Uterus (tissue), 2 donors: ENCODE measurements around the gene BNC2.
"Not testable (repeated sequence)": the region's sequence is repeated elsewhere in the genome, so short reads cannot be mapped to it uniquely, and the experiment has no call there.

ENCODE experiments used
- POLR2A ChIP-seq, 2 donors: fragments of 450-650 bp; IDR thresholded peaks; one replicate each; pipeline ENCODE4 v1.6.1; 2016; ENCODE audit warnings: antibody characterized with exemption in 2 of 2, mild to moderate bottlenecking in 1 of 2, moderate library complexity in 1 of 2
- TF ChIP-seq, protein P1 (sequence below), 4 experiments: fragments of 200-600 bp in 2 of 4; fragments of 450-650 bp in 2 of 4; sonication (generic) in 2 of 4; IDR thresholded peaks; one replicate each; pipeline ENCODE4 v1.5.1; 2016 to 2019; ENCODE audit warnings: antibody characterized with exemption in 4 of 4, mild to moderate bottlenecking in 2 of 4, moderate library complexity in 1 of 4

DNA sequence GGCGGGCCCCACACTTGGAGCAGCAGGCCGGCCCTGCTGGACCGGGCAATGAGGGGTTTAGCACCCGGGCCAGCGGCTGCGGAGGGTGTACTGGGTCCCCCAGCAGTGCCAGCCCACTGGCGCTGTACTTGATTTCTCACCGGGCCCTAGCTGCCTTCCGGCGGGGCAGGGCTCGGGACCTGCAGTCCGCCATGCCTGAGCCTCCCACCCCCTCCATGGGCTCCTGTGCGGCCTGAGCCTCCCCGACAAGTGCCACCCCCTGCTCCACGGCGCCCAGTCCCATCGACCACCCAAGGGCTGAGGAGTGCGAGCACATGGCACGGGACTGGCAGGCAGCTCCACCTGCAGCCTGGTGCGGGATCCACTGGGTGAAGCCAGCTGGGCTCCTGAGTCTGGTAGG lies 389.9 kb downstream of the BNC2 start:
- TF ChIP-seq, protein P1, sequence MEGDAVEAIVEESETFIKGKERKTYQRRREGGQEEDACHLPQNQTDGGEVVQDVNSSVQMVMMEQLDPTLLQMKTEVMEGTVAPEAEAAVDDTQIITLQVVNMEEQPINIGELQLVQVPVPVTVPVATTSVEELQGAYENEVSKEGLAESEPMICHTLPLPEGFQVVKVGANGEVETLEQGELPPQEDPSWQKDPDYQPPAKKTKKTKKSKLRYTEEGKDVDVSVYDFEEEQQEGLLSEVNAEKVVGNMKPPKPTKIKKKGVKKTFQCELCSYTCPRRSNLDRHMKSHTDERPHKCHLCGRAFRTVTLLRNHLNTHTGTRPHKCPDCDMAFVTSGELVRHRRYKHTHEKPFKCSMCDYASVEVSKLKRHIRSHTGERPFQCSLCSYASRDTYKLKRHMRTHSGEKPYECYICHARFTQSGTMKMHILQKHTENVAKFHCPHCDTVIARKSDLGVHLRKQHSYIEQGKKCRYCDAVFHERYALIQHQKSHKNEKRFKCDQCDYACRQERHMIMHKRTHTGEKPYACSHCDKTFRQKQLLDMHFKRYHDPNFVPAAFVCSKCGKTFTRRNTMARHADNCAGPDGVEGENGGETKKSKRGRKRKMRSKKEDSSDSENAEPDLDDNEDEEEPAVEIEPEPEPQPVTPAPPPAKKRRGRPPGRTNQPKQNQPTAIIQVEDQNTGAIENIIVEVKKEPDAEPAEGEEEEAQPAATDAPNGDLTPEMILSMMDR (IDR thresholded peaks at IDR 0.05): not testable (repeated sequence)
- TF ChIP-seq POLR2A (IDR thresholded peaks at IDR 0.05): not testable (repeated sequence)
